A673 (cell line): ENCODE data around the gene MICAL3.

Experiments
- CTCF ChIP-seq: fragments of 300-800, 200-600 bp; sonication (generic); conservative IDR thresholded peaks from 2 replicates; pipeline ENCODE4 v1.5.1; 2017; ENCODE audit warnings: low read depth, mild to moderate bottlenecking, antibody characterized with exemption, low read length, moderate library complexity, mixed read lengths
- EZH2 ChIP-seq: fragments of 200-600 bp; sonication (generic); IDR thresholded peaks from 2 replicates; pipeline ENCODE4 v1.6.1; 2017; ENCODE audit warnings: borderline replicate concordance, low read depth, mild to moderate bottlenecking, mixed read lengths, antibody characterized with exemption, low read length; ENCODE audit not compliant: poor library complexity, severe bottlenecking

- TF ChIP-seq CTCF (no peak), EZH2 (no peak)
These were observed 33.4 kb downstream of the MICAL3 start for GRCh38 chr22:17990942-17991341.
